Peyer's patch (tissue), 4 donors: ENCODE data around the gene MYO6. TPM values are rescaled to one million over a fixed set of nuclear protein-coding genes. Genes with fewer than 3 reads are reported as not detected.

Experiments
- DNase-seq, 3 donors: peaks; one replicate each; pipeline ENCODE4 v3.0.0-alpha.2; 2017 to 2019
- H3K27ac ChIP-seq, 4 donors: fragments of 200-600 bp; sonication (generic); one replicate each; pipeline ENCODE4 v1.5.1; 2016 to 2019
- H3K27me3 ChIP-seq, 2 donors: fragments of 200-600 bp; sonication (generic); one replicate each; pipeline ENCODE4 v1.5.1; 2019
- H3K36me3 ChIP-seq, 3 donors: fragments of 200-600 bp; sonication (generic); one replicate each; pipeline ENCODE4 v1.5.1; 2016 to 2019
- H3K4me1 ChIP-seq, 4 donors: fragments of 200-600 bp; sonication (generic); one replicate each; pipeline ENCODE4 v1.5.1; 2016 to 2019
- H3K4me3 ChIP-seq, 4 donors: fragments of 200-600 bp; sonication (generic); 1 replicate in 3 of 4; 2 replicates in 1 of 4; pipeline ENCODE4 v1.5.1; 2016 to 2019; ENCODE audit warnings: mild to moderate bottlenecking in 1 of 4
- H3K9me3 ChIP-seq, 4 donors: fragments of 200-600 bp; sonication (generic); one replicate each; pipeline ENCODE4 v1.5.1; 2016 to 2019; ENCODE audit warnings: mild to moderate bottlenecking in 1 of 4
- CTCF ChIP-seq, 6 experiments: fragments of 450-650 bp in 4 of 6; fragments of 200-600 bp in 2 of 6; sonication (generic) in 1 of 6; IDR thresholded peaks; one replicate each; pipeline ENCODE4 v1.5.1; 2017 to 2019; ENCODE audit warnings: antibody characterized with exemption in 6 of 6, mild to moderate bottlenecking in 3 of 6, moderate library complexity in 1 of 6
- POLR2A ChIP-seq, 2 donors: fragments of 450-650 bp; IDR thresholded peaks; one replicate each; pipeline ENCODE4 v1.5.1; 2017; ENCODE audit warnings: antibody characterized with exemption in 2 of 2, mild to moderate bottlenecking in 2 of 2, moderate library complexity in 2 of 2
- total RNA-seq, 4 donors: library from RNA; depleted of rRNA; stranded (reverse); fragments of >200 nt; gene quantifications; one replicate each; pipeline ENCODE4 v1.1.0, GENCODE V29; 2016

Gene MYO6
- total RNA-seq, 4 donors from 2014 or later, result 60.2 to 89.1 (median 76.2) TPM

- no peak for TF ChIP-seq POLR2A (IDR thresholded peaks at IDR 0.05)
- no peak for TF ChIP-seq CTCF (IDR thresholded peaks at IDR 0.05)
These were observed 51.1 kb downstream of the MYO6 start for GRCh38 chr6:75800133-75800532.

GRCh38 chr6:75800708-75801505 lies 51.9 kb downstream of the MYO6 start:
- H3K9me3 ChIP-seq, result no peaks in the 10 kb centered on the region
- no peaks in the 10 kb centered on the region for H3K36me3 ChIP-seq
- no peak for DNase-seq
- no peak for TF ChIP-seq CTCF (IDR thresholded peaks at IDR 0.05)
- TF ChIP-seq POLR2A (IDR thresholded peaks at IDR 0.05), result no peak
- no peak overlapping the region for H3K4me3 ChIP-seq
- no peak overlapping the region for H3K27ac ChIP-seq
- no peaks in the 10 kb centered on the region for H3K27me3 ChIP-seq
- no peaks in the 10 kb centered on the region for H3K4me1 ChIP-seq

More at GRCh38 chr6:75800133-75800532, 51.1 kb downstream of the MYO6 start:
- H3K4me3 ChIP-seq, result no peak overlapping the region
- no peaks in the 10 kb centered on the region for H3K4me1 ChIP-seq
- no peaks in the 10 kb centered on the region for H3K36me3 ChIP-seq
- H3K9me3 ChIP-seq, result no peaks in the 10 kb centered on the region
- H3K27me3 ChIP-seq, result no peaks in the 10 kb centered on the region
- DNase-seq, result no peak
- H3K27ac ChIP-seq, result no peak overlapping the region

- no peak overlapping the region for H3K4me3 ChIP-seq
- no peaks in the 10 kb centered on the region for H3K36me3 ChIP-seq
- TF ChIP-seq POLR2A (IDR thresholded peaks at IDR 0.05), result no peak
- no peak for TF ChIP-seq CTCF (IDR thresholded peaks at IDR 0.05)
- DNase-seq, result no peak
- H3K27me3 ChIP-seq, result no peaks in the 10 kb centered on the region
- H3K9me3 ChIP-seq, result no peaks in the 10 kb centered on the region
- no peak overlapping the region for H3K27ac ChIP-seq
- H3K4me1 ChIP-seq, result no peaks in the 10 kb centered on the region
These were observed 53.3 kb downstream of the MYO6 start for GRCh38 chr6:75802366-75802765.

GRCh38 chr6:75808507-75808906 lies 59.5 kb downstream of the MYO6 start:
- DNase-seq, result no peak
- Histone ChIP-seq H3K4me1 (no peaks in the 10 kb centered on the region), H3K27me3 (no peaks in the 10 kb centered on the region), H3K9me3 (no peaks in the 10 kb centered on the region), H3K4me3 (no peak overlapping the region), H3K36me3 (peaks cover 0 to 5% (median 0%) of the 10 kb centered on the region in 3 donors), H3K27ac (no peak overlapping the region)
- no peak for TF ChIP-seq CTCF (IDR thresholded peaks at IDR 0.05)
- no peak for TF ChIP-seq POLR2A (IDR thresholded peaks at IDR 0.05)

GRCh38 chr6:75812560-75812959 lies 63.5 kb downstream of the MYO6 start:
- H3K36me3 ChIP-seq, result peaks cover 0 to 6% (median 0%) of the 10 kb centered on the region in 3 donors
- no peak for TF ChIP-seq CTCF (IDR thresholded peaks at IDR 0.05)
- no peak for TF ChIP-seq POLR2A (IDR thresholded peaks at IDR 0.05)
- no peaks in the 10 kb centered on the region for H3K27me3 ChIP-seq
- no peak for DNase-seq
- H3K4me1 ChIP-seq, result no peaks in the 10 kb centered on the region
- H3K4me3 ChIP-seq, result no peak overlapping the region
- H3K9me3 ChIP-seq, result no peaks in the 10 kb centered on the region
- H3K27ac ChIP-seq, result no peak overlapping the region
